Measurements from ENCODE around the gene UBE2H.

DNA sequence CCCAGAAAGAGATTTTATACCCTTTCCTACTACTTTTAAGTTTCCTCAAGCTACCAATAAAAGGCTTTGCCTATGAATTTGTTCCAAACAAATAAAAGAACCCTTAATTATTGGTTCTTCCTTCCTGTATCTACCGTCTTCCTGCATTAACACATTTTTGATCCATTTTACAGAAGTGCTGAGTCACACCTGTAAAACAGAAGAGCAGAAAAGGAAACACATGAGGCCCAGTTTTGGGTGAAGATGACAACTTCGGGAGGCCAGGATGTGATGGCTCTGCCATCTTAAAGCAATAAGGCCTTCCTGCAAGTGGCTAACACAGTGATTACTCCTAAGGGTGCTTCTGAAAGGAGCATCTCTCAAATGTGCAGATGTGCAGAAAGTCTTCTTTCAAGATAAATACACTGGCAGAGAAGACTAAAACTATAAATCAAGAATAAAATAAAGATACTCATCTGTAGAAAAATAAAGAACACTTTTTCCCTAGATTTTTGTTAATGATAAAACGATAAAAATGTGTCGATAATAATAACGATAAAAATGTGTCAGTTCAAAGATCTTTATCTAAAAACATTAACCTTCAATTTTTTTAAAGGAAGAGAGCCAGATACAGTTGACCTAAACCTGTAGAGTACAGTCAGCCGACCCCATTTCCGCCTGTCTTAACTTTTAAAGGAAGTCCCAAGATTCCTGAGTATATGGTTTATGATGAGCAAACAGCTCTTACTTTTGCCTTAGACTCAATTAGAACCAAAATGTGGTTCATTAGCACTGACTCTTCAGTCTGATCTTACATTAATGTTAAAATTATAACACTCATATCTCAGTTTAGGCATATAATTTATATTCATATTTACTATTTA lies 108.6 kb downstream of the UBE2H start:
- TF ChIP-seq CTCF (IDR thresholded peaks at IDR 0.05) (no peak), EZH2 (IDR thresholded peaks at IDR 0.05) (no peak), EZH2phosphoT487 (IDR thresholded peaks at IDR 0.05) (no peak)

Measured in neural progenitor cell (in vitro differentiated cells).